GM18909 (cell line): ENCODE data around the gene NUBP2.

Experiments
- ATAC-seq: cut with Tn5 transposase; IDR thresholded peaks from one replicate; pipeline ENCODE4 v1.9.1; 2021; ENCODE audit warnings: mild to moderate bottlenecking; ENCODE audit not compliant: unreplicated experiment, poor library complexity

The NUBP2 gene

DNA sequence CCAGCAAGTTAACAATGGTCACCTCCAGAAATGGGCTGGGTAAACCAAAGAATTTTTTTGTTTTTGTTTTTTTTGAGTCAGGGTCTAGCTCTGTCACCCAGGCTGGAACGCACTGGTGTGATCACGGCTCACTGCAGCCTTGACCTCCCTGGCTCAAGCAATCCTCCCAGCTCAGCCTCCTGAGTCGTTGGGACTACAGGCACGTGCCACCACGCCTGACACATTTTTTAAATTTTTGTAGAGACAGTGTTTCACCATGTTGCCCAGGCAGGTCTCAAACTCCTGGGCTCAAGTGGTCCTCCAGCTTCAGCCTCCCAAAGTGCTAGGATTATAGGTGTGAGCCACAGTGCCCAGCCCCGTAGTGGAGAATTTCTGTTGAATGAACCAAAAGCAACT lies 2.1 kb upstream of the NUBP2 start:
- ATAC-seq = no peak

DNA sequence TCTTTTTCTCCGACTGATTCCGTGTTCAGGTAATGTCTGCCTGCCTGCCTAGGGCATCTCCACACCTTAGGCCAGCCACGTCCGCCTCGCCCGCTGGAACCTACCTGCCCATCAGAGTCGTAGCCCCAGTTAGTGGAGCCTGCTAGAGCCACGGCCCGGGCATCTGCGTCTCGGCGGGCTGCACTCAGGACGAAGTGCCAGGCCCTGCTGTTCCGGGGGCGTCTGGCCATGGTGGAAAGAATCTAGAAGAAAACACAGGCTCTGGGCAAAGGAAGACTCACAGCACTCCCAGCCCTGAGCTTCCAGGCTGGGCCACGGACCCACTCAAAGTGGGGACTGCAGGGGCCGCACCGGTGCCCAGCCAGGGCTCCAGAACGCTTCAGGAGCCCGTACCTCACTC lies 1.5 kb upstream of the NUBP2 start:
- no peak for ATAC-seq

DNA sequence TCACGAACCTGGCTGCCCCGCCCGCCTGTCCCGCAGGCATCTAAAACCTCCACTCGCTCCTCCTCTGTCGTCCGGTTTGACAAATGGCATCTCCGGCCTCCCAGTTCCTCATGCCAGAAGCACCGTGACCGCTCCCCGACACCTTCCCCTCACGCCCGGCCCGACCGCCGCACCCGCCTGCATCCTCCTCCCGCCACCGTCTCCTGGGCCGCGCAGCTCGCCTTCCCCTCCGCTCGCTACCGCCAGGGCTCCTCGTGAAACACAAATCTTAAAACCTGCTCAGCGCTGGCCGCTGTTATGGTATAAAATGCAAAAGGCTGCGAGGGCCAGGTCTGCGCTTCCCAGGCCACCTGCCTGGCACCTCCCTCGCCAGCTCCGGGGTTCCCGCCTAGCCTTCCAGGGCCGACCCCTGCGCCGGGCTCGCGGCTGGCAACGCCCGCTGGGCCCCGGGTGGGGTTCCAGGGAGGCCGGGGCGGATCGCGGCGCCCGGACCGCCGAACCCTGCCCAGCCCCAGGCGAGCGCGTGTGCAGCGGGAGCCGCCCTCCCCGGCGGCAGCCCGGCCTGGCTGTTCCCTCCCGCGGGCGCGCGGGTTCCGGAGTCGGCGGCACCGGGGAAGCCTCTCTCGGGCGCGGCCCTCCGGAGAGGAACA lies 877 bp upstream of the NUBP2 start:
- ATAC-seq = no peak

DNA sequence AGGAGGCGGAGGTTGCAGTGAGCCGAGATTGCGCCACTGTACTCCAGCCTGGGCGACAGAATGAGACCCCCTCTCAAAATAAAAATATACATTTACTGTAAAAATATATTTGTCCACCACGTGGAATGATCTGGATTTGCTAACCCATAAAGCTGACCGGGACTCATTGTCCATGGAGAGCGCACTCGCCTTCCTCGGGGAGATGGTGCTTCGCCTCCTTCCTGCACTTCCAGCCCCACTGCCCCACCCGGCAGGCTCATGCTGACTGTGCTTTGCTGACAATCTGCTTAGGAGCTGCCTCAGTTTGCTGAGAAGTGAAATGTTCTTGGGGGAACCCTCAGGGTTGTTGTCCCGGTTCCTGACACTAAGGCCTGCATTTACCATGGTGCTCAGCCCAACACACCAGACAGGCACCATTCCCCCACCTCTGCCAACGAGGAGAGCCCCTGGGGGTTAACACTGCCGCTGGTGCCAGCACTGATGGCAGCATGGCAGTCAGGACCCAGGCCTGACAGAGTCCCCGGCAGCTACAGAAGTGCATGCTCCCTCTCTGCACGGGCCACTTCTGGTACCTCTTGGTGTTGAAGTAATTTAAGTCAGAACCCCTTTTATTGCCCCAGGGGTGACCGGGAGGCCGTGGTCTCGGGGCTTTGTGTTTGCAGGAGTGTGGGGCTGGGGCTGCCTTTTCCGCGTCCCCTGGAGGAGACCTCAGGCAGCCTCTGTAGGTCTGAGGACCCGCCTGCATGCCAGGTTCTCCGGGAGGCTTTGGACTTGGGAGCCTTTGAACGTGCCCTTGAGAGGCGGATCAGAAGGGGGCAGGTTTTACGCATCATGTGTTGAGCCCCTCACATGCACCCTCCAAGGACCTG lies 2.5 kb downstream of the NUBP2 start:
- ATAC-seq = no peak

DNA sequence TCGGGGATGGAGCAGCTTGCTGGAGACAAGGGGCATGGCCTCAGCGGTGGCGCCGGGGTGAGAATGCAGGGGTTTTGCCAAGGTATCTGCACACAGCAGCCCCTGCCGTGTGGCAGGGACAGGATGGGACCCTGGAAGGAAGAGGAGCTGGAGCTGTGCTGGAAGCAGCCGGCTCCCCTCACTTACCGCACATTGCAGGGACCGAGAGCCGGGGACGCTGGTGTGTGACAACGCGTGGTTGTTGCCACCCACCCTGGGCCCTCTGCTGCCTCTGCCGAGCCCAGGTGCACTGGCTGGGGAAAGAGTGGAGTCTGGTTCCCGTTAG lies 3.0 kb downstream of the NUBP2 start:
- ATAC-seq = no peak

DNA sequence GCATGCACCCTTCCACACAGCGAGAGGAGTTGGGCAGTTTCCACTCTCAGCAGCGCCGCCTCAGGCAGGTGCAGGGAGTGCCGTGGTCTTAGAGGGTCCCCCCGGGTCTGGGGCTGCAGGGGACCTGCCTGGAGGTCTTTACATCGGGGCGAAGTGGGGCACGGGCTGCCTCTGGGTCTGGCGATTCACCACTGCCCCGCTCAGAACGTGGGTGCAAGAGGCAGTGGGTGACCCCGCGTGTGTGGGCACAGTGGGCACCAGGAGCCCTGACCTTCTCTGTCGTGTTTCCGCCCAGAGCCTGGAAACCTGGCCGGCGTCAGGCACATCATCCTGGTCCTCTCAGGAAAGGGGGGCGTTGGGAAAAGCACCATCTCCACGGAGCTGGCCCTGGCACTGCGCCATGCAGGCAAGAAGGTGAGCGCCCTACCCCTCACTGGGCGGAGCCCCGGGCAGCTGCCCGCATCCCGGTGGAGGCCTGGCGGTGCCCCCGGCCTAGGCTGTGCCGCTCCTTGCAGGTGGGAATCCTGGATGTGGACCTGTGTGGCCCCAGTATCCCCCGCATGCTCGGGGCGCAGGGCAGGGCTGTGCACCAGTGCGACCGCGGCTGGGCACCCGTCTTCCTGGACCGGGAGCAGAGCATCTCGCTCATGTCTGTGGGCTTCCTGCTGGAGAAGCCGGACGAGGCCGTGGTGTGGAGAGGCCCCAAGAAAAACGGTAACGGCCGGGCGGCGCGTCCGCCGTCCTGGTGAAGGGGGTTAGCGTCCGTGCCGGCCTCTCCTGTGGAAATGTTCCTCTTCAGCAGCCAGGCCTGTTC lies 3.7 kb downstream of the NUBP2 start:
- ATAC-seq = no peak

DNA sequence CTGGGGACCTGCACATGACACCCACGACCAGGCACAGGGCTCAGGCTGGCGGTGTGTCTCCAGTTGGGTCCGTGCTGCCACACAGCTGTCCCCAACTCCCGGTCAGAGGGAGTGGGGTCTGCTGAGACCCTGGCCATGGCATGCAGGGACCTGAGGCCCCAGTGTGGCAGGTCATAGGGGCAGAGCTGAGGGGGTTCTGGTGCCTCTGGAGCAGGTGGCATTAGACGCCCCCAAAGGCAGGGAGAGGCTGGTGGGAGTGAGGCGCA lies 4.2 kb downstream of the NUBP2 start:
- ATAC-seq = no peak

DNA sequence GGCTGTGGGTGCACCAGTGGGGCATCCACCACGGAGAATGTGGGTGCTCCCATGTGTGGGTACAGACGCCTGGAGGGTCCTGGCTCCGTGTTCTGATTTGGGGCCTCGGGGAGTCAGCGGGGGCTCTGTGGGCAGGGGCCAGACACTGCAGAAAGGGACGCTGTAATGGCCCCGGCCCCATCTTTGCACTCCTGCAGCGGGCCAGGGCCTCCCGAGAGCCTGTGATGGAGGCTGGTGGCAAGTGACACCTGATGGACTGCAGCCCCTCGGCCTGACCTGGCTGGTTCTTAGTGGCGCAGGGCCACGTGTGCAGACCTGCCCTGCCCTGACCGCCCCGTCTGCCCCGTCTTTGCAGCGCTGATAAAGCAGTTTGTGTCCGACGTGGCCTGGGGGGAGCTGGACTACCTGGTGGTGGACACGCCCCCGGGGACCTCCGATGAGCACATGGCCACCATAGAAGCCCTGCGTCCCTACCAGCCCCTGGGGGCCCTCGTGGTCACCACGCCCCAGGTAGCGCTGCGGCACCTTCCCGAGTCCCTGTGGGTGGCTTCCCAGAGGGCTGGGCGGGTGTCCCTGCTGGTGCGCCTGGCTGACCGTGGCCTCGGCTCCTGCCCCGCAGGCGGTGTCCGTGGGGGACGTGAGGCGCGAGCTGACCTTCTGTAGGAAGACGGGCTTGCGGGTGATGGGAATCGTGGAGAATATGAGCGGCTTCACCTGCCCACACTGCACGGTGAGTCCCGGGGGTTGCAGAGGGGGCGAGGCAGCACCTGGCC lies 4.7 kb downstream of the NUBP2 start:
- no peak for ATAC-seq

DNA sequence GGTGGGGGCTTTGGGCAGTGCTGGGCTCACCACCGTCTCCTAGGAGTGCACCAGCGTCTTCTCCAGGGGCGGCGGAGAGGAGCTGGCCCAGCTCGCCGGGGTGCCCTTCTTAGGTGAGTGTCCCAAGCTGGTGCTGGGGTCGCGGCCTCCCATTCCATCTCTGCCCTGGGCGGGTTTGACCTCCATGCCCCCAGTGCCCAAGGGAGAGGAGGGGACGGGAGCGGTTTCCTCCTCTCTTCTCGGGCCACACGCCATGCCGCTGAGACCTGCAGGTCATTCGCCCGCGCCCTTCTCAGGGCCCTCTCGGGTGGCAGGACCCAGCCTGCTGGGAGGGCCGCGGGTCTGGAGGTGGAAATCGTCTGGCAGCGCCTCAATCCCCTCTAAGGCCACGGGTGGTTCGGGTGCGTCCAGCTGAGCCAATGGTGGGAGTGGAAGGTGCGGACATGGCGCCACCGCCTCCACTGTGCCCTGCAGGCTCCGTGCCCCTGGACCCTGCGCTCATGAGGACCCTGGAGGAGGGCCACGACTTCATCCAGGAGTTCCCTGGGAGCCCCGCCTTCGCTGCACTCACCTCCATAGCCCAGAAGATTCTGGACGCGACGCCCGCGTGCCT lies 5.4 kb downstream of the NUBP2 start:
- no peak for ATAC-seq

DNA sequence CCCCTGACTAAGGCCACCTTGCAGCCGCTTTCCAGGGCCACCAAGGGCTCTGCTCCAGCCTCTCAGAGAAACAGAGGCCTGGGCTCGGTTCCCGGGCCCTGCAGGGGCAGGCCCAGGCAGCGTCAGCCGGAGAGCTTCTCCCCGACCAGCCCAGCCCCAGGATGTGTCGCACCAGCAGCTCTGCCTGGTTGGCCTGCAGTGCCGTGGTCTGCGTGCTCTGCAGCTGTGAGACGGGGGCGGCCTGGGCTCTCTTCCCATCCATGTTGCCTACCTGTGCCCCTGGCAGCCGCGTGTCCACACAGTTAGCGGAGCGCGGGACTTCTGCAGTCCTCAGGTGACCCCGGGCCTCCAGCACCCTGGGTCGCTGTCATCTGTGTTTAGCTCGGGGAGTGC lies 5.9 kb downstream of the NUBP2 start:
- no peak for ATAC-seq

DNA sequence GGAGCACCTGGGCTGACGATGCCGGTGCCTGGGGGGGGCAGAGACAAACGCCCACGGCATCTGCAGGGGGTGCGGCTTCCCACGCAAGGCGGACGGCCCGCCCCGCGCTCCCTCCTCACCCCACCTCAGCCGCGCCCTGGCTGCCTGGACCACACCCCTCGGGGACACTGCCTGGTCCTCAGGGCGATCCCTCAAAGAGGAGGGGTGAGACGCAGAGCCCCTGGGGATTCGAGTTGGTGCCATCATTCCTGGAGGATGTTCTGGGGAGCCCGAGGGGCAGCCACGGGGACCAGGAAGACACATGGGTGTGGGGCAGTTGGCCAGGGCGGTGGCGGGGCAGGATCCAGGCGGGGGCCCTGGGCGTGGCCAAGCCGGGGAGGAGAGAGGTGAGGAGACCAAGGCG lies 6.9 kb downstream of the NUBP2 start:
- ATAC-seq = no peak

DNA sequence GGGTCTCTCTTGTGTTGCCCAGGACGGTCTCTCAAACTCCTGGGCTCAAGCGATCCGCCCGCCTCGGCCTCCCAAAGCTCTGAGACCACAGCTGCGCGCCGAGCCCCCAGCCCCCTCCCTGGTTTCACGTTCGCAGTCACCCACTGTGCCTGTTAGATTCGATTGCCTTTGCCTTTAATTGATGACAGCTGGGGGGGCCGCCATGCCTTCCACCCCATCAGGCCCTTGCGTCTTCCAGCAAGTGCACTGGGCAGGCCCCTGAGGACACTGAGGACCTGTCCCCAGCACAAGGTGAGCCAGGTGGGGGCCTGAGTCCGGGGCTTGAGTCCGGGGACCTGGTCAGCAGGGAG lies 7.5 kb downstream of the NUBP2 start:
- ATAC-seq = no peak

DNA sequence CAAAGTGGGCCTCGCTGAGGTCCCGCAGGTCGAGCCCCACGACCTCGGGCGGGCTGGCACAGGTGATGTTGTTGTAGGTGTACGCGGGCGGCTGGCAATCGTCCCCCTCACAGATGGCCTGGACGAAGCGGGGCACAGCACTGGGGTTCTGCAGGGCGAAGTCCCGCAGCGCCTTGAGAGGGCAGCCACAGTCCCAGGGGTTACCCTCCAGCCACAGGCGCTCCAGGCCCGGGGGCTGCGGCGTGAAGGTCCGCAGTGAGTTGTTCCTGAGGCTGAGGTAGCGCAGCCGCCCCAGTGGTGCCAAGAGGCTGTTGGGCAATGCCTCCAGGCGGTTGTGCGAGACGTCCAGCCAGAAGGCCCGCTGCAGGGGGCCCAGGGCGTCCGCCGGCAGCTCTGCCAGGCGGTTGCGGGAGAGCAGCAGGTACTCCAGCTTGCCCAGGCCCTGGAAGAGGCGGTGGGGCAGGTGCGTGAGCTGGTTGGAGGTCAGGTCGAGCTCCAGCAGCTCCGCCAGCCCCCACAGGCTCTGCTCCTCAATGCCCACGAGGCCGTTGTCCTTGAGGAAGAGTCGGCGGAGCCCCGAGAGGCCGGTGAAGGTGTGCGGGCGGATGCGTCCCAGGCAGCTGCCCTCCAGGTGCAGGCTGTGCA lies 8.0 kb downstream of the NUBP2 start:
- ATAC-seq = no peak

DNA sequence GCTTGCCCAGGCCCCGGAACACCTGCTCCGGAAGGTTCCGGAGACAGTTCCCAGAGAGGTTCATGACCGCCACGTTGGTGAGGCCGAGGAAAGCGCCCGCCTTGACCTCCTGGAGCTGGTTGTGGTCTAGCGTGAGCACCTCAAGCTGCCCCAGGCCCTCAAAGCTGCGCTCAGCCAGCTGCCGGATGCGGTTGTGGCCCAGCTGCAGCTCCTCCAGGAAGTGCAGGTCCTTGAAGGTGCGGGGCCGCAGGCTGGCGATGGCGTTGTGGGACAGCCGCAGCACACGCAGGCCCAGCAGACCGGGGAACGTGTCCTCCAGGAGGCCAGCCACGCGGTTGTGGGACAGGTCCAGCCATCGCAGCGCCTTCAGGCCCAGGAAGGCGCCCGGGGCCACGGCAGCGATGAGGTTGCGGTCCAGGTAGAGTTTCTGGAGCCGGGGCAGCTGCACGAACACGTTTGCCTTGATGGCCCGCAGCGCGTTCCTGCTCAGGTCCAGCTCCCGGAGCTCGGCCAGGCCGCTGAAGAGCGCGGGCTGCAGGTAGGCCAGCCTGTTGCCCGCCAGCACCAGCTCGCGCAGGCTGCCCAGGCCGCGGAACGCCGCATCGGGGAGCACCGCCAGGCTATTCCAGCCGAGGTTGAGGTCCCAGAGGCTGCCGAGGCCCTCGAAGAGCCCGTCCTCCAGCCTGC lies 8.6 kb downstream of the NUBP2 start:
- no peak for ATAC-seq

DNA sequence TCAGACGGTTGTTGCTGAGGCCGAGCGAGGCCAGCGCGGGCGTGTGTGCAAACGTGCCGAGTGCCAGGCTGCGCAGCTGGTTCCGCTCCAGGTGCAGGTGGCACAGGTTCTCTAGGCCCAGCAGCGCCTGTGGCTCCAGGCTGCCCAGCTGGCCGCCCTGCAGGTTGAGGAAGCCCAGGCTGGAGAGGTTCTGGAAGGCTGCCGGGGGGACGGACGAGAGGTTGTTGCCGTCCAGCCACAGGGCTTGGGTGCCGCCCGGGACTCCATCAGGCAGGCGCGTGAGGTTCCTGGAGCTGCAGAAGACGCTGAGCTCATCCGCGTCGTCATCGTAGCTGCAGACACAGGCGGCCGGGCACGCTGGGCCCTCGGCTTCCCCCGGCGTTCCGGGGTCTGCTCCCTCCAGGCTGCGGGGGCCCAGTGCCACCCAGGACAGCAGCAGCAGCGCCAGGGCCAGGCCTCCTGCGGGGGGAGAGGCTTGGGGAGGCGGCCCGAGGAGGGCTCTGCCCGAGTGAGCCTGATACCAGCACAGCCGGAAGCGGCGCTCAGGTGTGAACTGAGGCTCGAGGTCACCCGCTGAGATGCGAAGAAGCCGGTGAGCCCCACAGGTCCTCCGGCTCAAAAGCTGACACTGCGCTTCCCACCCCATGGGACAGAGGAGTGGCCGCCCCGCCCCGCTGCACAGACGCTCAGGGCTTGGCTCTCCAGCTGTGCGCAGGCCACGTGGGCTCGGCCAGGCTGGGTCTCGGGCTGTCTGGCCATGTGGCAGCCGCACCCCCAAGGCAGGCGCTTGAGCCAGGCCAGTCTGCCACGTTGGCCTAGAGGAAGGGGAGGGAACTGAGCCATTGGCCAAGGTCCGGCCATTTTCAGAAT lies 9.4 kb downstream of the NUBP2 start:
- no peak for ATAC-seq

DNA sequence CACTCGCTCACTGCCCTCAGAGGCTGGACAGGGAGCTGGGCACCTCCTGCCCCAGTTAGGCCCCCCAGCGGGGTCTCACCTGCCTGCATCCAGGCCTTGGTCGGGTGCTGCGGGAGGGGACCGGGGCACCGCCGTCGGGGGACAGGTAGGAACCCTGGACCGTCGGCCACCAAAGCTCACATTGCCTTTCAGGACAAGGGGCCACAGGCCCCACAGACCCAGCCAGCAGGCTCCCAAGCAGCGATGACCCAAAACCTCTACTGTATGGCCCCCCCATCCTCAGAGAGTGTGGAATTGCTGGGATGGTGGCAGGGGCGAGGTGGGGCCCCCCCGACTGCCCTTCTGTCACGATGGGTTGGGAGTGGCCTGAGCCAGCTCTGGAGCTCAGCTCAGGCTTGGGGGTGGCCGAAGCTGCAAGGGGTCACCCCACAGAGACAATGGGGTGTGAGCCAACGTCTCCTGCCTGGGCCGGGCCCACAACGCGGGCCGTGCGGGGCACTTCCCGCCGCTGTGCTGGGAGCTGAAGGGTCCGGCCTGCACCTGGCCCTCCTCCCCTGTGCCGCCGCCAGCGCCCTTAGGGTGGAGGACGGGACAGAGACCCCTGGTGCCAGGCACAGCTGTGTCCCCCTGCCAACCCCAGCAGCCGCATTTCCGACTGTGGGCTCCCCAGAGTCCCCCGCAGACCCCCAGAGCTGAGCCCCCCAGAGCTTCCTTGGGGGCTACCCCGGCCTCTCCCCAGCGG lies 10.2 kb downstream of the NUBP2 start:
- ATAC-seq = no peak

DNA sequence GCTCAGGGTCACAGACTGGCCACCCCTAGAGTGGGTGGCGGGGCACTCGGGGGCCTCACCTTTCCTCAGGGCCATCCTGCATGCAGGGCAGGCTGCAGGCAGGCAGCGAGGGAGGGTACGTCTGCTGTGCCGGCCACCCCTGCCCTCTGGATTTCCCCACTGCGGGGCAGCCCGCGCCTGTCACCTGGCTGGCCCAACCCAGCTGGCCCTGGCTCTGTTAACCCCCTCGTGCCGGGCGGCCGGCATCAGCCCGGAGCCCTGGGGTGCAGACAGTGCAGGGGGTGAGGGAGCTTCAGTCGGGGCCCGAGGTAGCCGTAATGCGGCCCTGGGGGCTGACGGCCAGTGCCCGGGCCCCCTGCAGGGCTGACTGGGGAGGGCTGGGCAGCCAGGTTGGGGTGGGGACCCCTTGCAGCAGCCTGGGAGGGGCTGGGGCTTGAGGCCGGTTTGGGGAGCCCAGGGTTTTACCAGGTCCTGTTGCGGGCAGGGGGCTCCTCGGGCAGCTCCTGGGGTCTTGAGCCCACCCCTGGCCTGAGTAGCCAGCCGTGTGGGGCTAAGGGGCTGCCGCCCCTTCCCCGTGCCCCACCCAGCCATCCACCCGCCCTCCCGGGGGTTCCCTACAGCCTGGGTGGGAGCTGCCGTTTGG lies 10.9 kb downstream of the NUBP2 start, which contains the start of gene IGFALS:
Gene IGFALS (minus strand): TSS at position 128 of the 643 bp plus-strand sequence. CDS start 53 bp downstream, at position 75.
- no peak for ATAC-seq
